ENCODE measurements around the gene S100P.
A peak's percentile ranks its signal among the peaks of the same experiment; 100 is the strongest.
"Not testable (repeated sequence)": the region's sequence is repeated elsewhere in the genome, so short reads cannot be mapped to it uniquely, and the experiment has no call there.

S100P gene

GRCh38 chr4:6699903-6700302 is 6.2 kb downstream of the S100P start:
- no peak for DNase-seq

- DNase-seq, result no peak
These were observed 7.7 kb downstream of the S100P start for GRCh38 chr4:6701371-6701770.

- DNase-seq, result no peak
These were observed 9.1 kb downstream of the S100P start for GRCh38 chr4:6702761-6703160.

GRCh38 chr4:6703786-6704185 is 10.1 kb downstream of the S100P start:
- no peak for DNase-seq

- no peak for DNase-seq
These were observed 12.0 kb downstream of the S100P start for GRCh38 chr4:6705646-6706045.

GRCh38 chr4:6706173-6706572 is 12.5 kb downstream of the S100P start:
- DNase-seq, result no peak

- DNase-seq, result peak; percentile 78
These were observed 15.8 kb downstream of the S100P start, which contains the start of gene MRFAP1L1 for GRCh38 chr4:6709230-6710114. MRFAP1L1 (minus strand) TSS chr4:6709865; CDS start chr4:6709629, 236 bp downstream.

- DNase-seq, result no peak
These were observed 16.6 kb downstream of the S100P start for GRCh38 chr4:6710282-6710681.

- no peak for DNase-seq
These were observed 17.3 kb downstream of the S100P start for GRCh38 chr4:6710996-6711395.

GRCh38 chr4:6714954-6715353 is 21.3 kb downstream of the S100P start:
- DNase-seq, result no peak

GRCh38 chr4:6715704-6716017 is 22.0 kb downstream of the S100P start:
- no peak for DNase-seq

- DNase-seq, result peak; percentile 87
These were observed 22.6 kb downstream of the S100P start, which contains the start of gene BLOC1S4 for GRCh38 chr4:6716018-6716911. BLOC1S4 (plus strand) TSS chr4:6716174; CDS start chr4:6716210, 36 bp downstream.

- DNase-seq, result no peak
These were observed 23.4 kb downstream of the S100P start for GRCh38 chr4:6716958-6717655.

- DNase-seq, result no peak
These were observed 25.4 kb downstream of the S100P start for GRCh38 chr4:6718932-6719610.

GRCh38 chr4:6719611-6720179 is 26.0 kb downstream of the S100P start:
- no peak for DNase-seq

- DNase-seq, result peak; percentile 97
These were observed 26.6 kb downstream of the S100P start for GRCh38 chr4:6720202-6720699.

- no peak for DNase-seq
These were observed 27.4 kb downstream of the S100P start for GRCh38 chr4:6721121-6721520.

- no peak for DNase-seq
These were observed 29.2 kb downstream of the S100P start for GRCh38 chr4:6722891-6723290.

- DNase-seq, result no peak
These were observed 30.2 kb downstream of the S100P start for GRCh38 chr4:6723851-6724250.

- no peak for DNase-seq
These were observed 30.9 kb downstream of the S100P start for GRCh38 chr4:6724421-6725111.

GRCh38 chr4:6725427-6725961 is 31.8 kb downstream of the S100P start:
- DNase-seq, result not testable (repeated sequence)
